Sigmoid colon (tissue), 3 donors: Measurements from ENCODE around the gene SORCS2.

Source experiments
- POLR2A ChIP-seq, 2 donors: fragments of 450-650 bp; IDR thresholded peaks; one replicate each; pipeline ENCODE4 v1.6.1; 2016; ENCODE audit warnings: antibody characterized with exemption in 2 of 2, mild to moderate bottlenecking in 2 of 2, moderate library complexity in 2 of 2
- TF ChIP-seq, protein P1 (sequence below), 4 experiments: fragments of 450-650 bp in 3 of 4; fragments of 200-600 bp in 1 of 4; IDR thresholded peaks; one replicate each; pipeline ENCODE4 v1.5.1; 2016 to 2019; ENCODE audit warnings: antibody characterized with exemption in 4 of 4, mild to moderate bottlenecking in 3 of 4, moderate library complexity in 2 of 4

DNA sequence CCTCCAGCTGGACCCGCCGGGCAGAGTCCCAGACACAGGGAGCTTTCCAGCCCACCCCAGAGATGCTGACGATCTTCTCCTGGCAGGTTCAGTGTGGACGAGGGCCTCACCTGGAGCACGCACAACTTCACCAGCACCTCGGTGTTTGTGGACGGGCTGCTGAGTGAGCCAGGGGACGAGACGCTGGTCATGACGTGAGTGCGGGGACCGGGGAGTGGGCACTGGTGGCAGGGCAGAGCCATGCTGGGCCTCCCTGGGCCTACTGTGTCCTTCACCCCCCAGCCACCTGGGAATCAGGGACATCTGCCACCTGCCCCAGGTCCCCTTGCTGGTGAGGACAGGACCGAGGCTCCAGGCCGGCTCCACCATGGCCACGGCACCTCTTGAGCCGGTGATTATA lies 511.8 kb downstream of the SORCS2 start:
- TF ChIP-seq, protein P1, sequence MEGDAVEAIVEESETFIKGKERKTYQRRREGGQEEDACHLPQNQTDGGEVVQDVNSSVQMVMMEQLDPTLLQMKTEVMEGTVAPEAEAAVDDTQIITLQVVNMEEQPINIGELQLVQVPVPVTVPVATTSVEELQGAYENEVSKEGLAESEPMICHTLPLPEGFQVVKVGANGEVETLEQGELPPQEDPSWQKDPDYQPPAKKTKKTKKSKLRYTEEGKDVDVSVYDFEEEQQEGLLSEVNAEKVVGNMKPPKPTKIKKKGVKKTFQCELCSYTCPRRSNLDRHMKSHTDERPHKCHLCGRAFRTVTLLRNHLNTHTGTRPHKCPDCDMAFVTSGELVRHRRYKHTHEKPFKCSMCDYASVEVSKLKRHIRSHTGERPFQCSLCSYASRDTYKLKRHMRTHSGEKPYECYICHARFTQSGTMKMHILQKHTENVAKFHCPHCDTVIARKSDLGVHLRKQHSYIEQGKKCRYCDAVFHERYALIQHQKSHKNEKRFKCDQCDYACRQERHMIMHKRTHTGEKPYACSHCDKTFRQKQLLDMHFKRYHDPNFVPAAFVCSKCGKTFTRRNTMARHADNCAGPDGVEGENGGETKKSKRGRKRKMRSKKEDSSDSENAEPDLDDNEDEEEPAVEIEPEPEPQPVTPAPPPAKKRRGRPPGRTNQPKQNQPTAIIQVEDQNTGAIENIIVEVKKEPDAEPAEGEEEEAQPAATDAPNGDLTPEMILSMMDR (IDR thresholded peaks at IDR 0.05) = no peak
- no peak for TF ChIP-seq POLR2A (IDR thresholded peaks at IDR 0.05)
